Activated B cell treated with CpG ODN at 0.5 μM for 24 hours (primary cell): ENCODE results near the gene KCNMB2. TPM values are rescaled to one million over a fixed set of nuclear protein-coding genes. Genes with fewer than 3 reads are reported as not detected.

Experiments
- ATAC-seq: fragments of 200-7000 bp; cut with Tn5 transposase; one replicate; pipeline ENCODE4 v1.10.0; 2021; ENCODE audit warnings: low read depth, mild to moderate bottlenecking, moderate library complexity
- CTCF ChIA-PET: fragments of 350-600 bp; sonication (Branson Sonifier 250); formaldehyde crosslinking; loops from one replicate; lab custom pipeline; 2021; ENCODE audit warnings: antibody characterized with exemption; lab: Charles Lee
- POLR2A ChIA-PET: fragments of 350-600 bp; sonication (Branson Sonifier 250); formaldehyde crosslinking; loops from one replicate; lab custom pipeline; 2021; ENCODE audit warnings: antibody characterized with exemption; lab: Charles Lee
- DNase-seq: peaks from one replicate; pipeline ENCODE4 v3.0.0; 2022
- H3K27ac Mint-ChIP-seq: one replicate; pipeline ENCODE4 v1.8.0; 2020; ENCODE audit warnings: mixed read lengths
- H3K27me3 Mint-ChIP-seq: one replicate; pipeline ENCODE4 v1.8.0; 2021; ENCODE audit warnings: mixed read lengths
- H3K36me3 Mint-ChIP-seq: one replicate; pipeline ENCODE4 v1.8.0; 2021; ENCODE audit warnings: low read depth, mixed read lengths
- H3K4me1 Mint-ChIP-seq: one replicate; pipeline ENCODE4 v1.8.0; 2021; ENCODE audit warnings: mixed read lengths
- H3K4me3 Mint-ChIP-seq: one replicate; pipeline ENCODE4 v1.8.0; 2020; ENCODE audit warnings: mild to moderate bottlenecking, mixed read lengths
- H3K9me3 Mint-ChIP-seq: one replicate; pipeline ENCODE4 v1.8.0; 2020; ENCODE audit warnings: mixed read lengths
- intact Hi-C: fragments of 100-400 bp; cut with micrococcal nuclease; formaldehyde crosslinking; loops from one replicate; pipeline ENCODE4 v1.15.1; 2024
- total RNA-seq: library from RNA; stranded (reverse); gene quantifications from 2 replicates; pipeline ENCODE4 v1.2.3, GENCODE V29; 2022
- TF ChIP-seq, protein P1 (sequence below): fragments of 200-600 bp; IDR thresholded peaks from one replicate; pipeline ENCODE4 v1.8.0; 2022; ENCODE audit warnings: antibody characterized with exemption, mild to moderate bottlenecking

KCNMB2 gene
- total RNA-seq, 1 donor from 2014 or later, result not detected

DNA sequence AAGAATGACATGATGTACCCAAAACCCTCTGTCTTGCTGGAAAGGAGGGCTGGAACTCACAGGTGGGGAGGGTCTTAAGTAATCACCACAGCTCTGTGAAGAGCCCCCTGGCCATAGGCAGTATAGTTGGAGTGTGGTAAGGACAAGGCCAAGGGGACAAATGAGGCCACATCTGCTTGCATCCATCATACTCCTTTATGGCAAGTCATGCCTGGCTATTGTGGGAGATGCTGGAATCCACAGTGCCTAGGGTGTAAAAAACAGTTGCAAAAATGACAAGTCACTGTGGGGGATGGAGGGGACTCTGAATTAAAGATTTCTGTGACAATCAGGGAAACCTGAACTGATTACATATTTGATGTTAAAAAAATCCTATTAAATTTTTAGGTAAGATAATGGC, 258.5 kb downstream of the KCNMB2 start:
- no peaks in the 10 kb centered on the region for H3K4me1 Mint-ChIP-seq
- POLR2A ChIA-PET, result no interaction called here
- DNase-seq (no peak), ATAC-seq (no peak)
- H3K4me3 Mint-ChIP-seq, result no peak overlapping the region
- intact Hi-C loops, result no loop called here
- H3K27me3 Mint-ChIP-seq, result no peaks in the 10 kb centered on the region
- no peaks in the 10 kb centered on the region for H3K36me3 Mint-ChIP-seq
- TF ChIP-seq, protein P1, sequence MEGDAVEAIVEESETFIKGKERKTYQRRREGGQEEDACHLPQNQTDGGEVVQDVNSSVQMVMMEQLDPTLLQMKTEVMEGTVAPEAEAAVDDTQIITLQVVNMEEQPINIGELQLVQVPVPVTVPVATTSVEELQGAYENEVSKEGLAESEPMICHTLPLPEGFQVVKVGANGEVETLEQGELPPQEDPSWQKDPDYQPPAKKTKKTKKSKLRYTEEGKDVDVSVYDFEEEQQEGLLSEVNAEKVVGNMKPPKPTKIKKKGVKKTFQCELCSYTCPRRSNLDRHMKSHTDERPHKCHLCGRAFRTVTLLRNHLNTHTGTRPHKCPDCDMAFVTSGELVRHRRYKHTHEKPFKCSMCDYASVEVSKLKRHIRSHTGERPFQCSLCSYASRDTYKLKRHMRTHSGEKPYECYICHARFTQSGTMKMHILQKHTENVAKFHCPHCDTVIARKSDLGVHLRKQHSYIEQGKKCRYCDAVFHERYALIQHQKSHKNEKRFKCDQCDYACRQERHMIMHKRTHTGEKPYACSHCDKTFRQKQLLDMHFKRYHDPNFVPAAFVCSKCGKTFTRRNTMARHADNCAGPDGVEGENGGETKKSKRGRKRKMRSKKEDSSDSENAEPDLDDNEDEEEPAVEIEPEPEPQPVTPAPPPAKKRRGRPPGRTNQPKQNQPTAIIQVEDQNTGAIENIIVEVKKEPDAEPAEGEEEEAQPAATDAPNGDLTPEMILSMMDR, result no peak
- no peak overlapping the region for H3K27ac Mint-ChIP-seq
- CTCF ChIA-PET, result no interaction called here
- H3K9me3 Mint-ChIP-seq, result peaks cover 14% of the 10 kb centered on the region

DNA sequence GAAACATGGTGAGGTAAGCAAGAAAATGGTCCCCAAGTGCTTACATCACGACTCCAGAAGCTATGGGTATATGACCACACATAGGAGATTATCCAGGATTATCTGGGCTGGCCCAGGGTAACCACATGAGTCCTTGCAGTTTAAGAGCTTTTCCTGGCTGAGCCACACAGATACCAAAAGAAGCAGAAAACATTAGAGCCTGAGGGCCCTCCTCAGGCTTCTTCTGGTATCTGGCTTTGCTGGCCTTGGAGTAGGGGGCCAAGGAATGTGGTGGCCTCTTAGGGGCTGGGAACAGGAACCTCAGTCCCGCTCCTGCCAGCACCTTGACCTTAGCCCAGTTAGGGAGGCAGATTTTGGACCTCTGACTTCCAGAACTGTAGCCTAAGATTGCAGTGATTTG, 259.1 kb downstream of the KCNMB2 start:
- no peak overlapping the region for H3K27ac Mint-ChIP-seq

DNA sequence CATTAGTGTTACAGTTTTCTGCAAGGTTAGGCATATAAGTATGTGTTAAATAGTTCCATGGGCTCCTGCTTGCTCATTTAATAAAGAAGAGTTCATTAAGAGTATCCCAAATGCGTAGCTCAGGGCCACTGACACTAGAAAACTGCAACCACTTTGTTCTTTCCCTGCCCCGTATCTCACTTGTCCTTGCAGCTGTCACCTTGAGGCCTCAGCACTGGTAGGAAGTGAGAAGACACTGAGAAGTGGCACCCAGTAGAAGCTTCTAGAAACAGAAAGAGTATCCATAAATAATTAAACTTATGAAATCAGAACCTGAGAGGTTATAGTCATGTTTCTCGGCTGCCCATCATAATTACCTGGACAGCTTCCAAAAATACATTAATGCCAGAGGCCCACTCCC, 266.0 kb downstream of the KCNMB2 start:
- H3K27ac Mint-ChIP-seq, result no peak overlapping the region
- ChIA-PET POLR2A (no interaction called here), CTCF (no interaction called here)
- no peak overlapping the region for H3K4me3 Mint-ChIP-seq
- H3K36me3 Mint-ChIP-seq, result no peaks in the 10 kb centered on the region
- TF ChIP-seq, protein P1, result no peak
- no peaks in the 10 kb centered on the region for H3K27me3 Mint-ChIP-seq
- H3K4me1 Mint-ChIP-seq, result no peaks in the 10 kb centered on the region
- ATAC-seq (no peak), DNase-seq (no peak)
- intact Hi-C loops, result no loop called here
- peaks cover 5% of the 10 kb centered on the region for H3K9me3 Mint-ChIP-seq

More for the DNA sequence above, 259.1 kb downstream of the KCNMB2 start:
- Mint-ChIP-seq H3K9me3 (peaks cover 14% of the 10 kb centered on the region), H3K4me3 (no peak overlapping the region), H3K27me3 (no peaks in the 10 kb centered on the region), H3K36me3 (no peaks in the 10 kb centered on the region), H3K4me1 (no peaks in the 10 kb centered on the region)
- intact Hi-C loops, result no loop called here
- POLR2A ChIA-PET, result no interaction called here
- TF ChIP-seq, protein P1, result no peak
- DNase-seq, result no peak
- CTCF ChIA-PET, result no interaction called here
- ATAC-seq, result no peak

DNA sequence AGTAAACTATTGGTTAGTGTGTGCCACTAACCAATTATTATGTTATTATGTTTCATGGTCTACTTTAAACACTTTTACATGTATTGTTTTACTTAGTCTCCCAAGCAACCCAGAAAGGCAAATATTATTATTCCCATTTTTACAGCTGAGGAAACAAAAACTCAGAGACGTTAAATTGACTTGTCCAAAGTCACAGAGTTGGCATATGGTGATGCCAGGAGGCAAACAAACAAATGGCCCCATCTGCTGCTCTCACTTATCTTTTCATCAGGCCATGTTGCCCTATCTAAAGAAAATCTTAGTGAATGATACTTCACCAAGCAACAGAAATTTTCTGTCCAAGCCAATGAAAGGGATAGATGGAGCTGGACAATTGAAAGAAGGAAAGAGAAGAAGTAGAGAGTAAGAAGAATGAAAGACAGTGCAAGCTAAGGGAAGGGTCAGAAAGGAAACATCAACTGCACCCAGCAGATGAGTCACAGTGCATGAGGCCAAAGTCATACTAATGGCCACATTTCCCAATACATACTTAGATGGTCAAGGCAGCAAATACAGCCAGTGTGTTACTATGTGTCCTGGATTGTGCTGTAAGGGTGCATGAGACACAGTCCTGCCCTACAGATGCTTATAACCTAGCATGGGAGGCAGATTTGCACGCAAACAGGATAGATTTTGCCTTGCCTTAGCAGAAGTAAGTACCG, 266.9 kb downstream of the KCNMB2 start:
- intact Hi-C loops, result no loop called here
- DNase-seq (no peak), ATAC-seq (no peak)
- TF ChIP-seq, protein P1, result no peak
- Mint-ChIP-seq H3K36me3 (no peaks in the 10 kb centered on the region), H3K9me3 (no peaks in the 10 kb centered on the region), H3K4me1 (no peaks in the 10 kb centered on the region), H3K27ac (no peak overlapping the region), H3K27me3 (no peaks in the 10 kb centered on the region), H3K4me3 (no peak overlapping the region)
- ChIA-PET CTCF (no interaction called here), POLR2A (no interaction called here)

DNA sequence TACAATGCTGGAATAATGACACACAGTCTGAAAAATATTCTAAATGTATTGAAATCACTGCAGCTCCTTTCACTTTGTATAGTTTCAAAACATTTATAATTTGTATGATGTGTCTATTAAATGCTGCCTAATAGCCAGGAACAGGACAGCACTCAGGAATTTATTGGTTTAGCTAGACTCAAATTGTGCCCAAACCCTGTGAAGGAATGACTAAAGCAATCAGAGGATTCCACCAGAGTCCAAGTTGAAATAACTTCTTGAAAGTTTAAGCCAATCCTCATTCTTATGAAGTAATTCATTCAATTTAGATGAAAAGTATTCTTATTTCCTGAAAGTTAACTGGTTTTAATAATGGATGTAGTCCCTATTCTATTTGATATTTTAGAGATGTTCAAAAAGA, 268.4 kb downstream of the KCNMB2 start:
- intact Hi-C loops, result no loop called here
- Mint-ChIP-seq H3K4me3 (no peak overlapping the region), H3K4me1 (no peaks in the 10 kb centered on the region), H3K27me3 (no peaks in the 10 kb centered on the region), H3K36me3 (no peaks in the 10 kb centered on the region), H3K27ac (no peak overlapping the region), H3K9me3 (no peaks in the 10 kb centered on the region)
- DNase-seq (no peak), ATAC-seq (no peak)
- ChIA-PET CTCF (no interaction called here), POLR2A (no interaction called here)
- TF ChIP-seq, protein P1, result no peak
